Hair follicle dermal papilla cell (primary cell): ENCODE data around the gene DBNL. TPM values are rescaled to one million over a fixed set of nuclear protein-coding genes. Genes with fewer than 3 reads are reported as not detected.

Experiments used
- total RNA-seq: library from RNA; depleted of rRNA; stranded (reverse); fragments of >200 nt; gene quantifications from 2 replicates; pipeline ENCODE4 v1.2.3, GENCODE V29; 2012

The DBNL gene
- 144 and 156 TPM in 2 replicates for total RNA-seq

DNA sequence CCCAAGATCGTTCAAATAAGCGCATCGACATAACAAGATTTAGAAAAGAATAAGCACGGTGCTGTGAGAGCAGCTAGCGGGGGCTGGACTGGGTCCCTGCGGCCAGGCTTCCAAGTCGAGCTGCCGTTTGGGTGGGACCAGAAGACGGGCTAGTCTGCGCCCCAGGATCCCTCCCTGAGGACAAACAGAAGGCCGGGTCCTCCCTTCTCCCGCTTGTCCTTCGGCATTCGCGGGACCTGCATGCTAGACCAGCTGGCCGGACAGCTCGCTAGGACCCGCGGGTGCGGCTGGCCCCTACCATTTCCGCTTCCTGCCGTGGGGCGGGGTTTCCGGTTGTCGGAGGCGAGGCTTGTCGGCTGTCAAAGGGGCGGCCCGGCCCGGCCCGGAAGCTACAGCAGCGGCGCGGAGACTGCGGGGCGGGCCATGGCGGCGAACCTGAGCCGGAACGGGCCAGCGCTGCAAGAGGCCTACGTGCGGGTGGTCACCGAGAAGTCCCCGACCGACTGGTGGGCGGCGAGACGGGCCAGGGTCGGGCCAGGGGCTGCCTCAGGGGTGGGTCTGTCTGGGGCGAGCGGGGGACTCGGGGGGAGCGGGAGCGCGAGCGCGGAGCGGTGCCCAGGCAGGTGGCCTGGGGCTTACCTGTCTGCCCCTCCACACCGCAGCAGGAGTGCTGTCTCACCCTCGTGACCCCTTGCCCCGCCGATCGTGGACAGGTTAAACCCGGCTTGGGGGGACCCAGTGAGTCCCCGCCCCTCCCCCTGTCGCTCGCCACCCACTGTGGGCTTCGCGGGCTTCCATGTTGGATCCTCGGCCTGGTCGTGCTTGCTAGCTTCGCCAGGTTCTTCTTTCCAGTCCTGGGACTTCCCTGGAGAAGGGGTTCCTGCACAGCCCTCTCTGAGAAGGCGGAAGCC is at the start of gene DBNL:
DBNL (plus strand) TSS at position 388 of the 911 bp plus-strand sequence; CDS start at position 424, 36 bp downstream.

GRCh38 chr7:43997532-43997931 is 47.0 kb upstream of the DBNL start, which contains the start of gene SPDYE1:
TSS of gene SPDYE1 (plus strand) at chr7:43997897. CDS start at chr7:43999950, 2,053 bp downstream.

GRCh38 chr7:44065431-44066110 is 21.1 kb downstream of the DBNL start, which contains the start of gene PGAM2:
TSS of gene PGAM2 (minus strand) at chr7:44065567. CDS start at chr7:44065529, 38 bp downstream.

GRCh38 chr7:44103923-44104859 is 59.7 kb downstream of the DBNL start, which contains the start of gene AEBP1:
TSS of gene AEBP1 (plus strand) at chr7:44104345. CDS start at chr7:44104666, 321 bp downstream.

Other genes starting within 250 kb of the DBNL start
- gene MRPS24, start 175.2 kb upstream of the DBNL start, total RNA-seq = 80.2 and 90.2 TPM in 2 replicates
- 37.2 and 42.8 TPM in 2 replicates for gene URGCP, start 138.1 kb upstream of the DBNL start, total RNA-seq
- 18.8 and 22.6 TPM in 2 replicates for gene UBE2D4, start 118.3 kb upstream of the DBNL start, total RNA-seq
- under 0.01 TPM in 1 of 2 replicates, not detected in the other for gene SPDYE1, start 46.8 kb upstream of the DBNL start, total RNA-seq
- gene PGAM2, start 20.9 kb downstream of the DBNL start, total RNA-seq = 0.24 and 0.32 TPM in 2 replicates
- 27.0 and 28.9 TPM in 2 replicates for gene POLM, start 37.8 kb downstream of the DBNL start, total RNA-seq
- 272 and 309 TPM in 2 replicates for gene AEBP1, start 59.6 kb downstream of the DBNL start, total RNA-seq
- gene POLD2, start 78.8 kb downstream of the DBNL start, total RNA-seq = 77.7 and 97.1 TPM in 2 replicates
- gene MYL7, start 96.6 kb downstream of the DBNL start, total RNA-seq = not detected in 2 replicates
- 0.36 and 1.1 TPM in 2 replicates for gene GCK, start 144.7 kb downstream of the DBNL start, total RNA-seq
- gene YKT6, start 156.3 kb downstream of the DBNL start, total RNA-seq = 117 and 121 TPM in 2 replicates